HEK293 (cell line): ENCODE results near the gene SPATA16.

Experiments used
- CTCF ChIP-seq: fragments of 450-650 bp; formaldehyde crosslinking; IDR thresholded peaks from 2 replicates; pipeline ENCODE4 v1.5.1; 2016; ENCODE audit warnings: missing biosample characterization, missing genetic modification characterization
- SP2 ChIP-seq: fragments of 450-650 bp; formaldehyde crosslinking; IDR thresholded peaks from 2 replicates; pipeline ENCODE4 v1.5.1; 2016; ENCODE audit warnings: missing biosample characterization, missing genetic modification characterization
- ZNF175 ChIP-seq: fragments of 450-650 bp; formaldehyde crosslinking; IDR thresholded peaks from 2 replicates; pipeline ENCODE4 v1.5.1; 2016; ENCODE audit warnings: missing biosample characterization, missing genetic modification characterization
- ZNF274 ChIP-seq, 2 experiments: fragments of 200-500 bp in 1 of 2; fragments of 450-650 bp in 1 of 2; sonication (Bioruptor generic) in 1 of 2; formaldehyde crosslinking in 1 of 2; IDR thresholded peaks; 2 replicates each; pipeline versions ENCODE4 v1.5.1 to v1.6.1; 2014 to 2016; ENCODE audit warnings: borderline replicate concordance in 1 of 2, inconsistent platforms in 1 of 2, low read length in 1 of 2, missing biosample characterization in 1 of 2, missing genetic modification characterization in 1 of 2

- TF ChIP-seq CTCF (no peak), ZNF274 (IDR thresholded peaks at IDR 0.05; ENCODE audit: low read length) (no peak), ZNF274 (tag by site-specific recombination; IDR thresholded peaks at IDR 0.05; ENCODE audit: borderline replicate concordance) (no peak), SP2 (no peak), ZNF175 (tag by site-specific recombination) (no peak)
These were observed 12.6 kb upstream of the SPATA16 start for GRCh38 chr3:173153631-173154030.
